Hematopoietic multipotent progenitor cell treated with erythropoietin and hydrocortisone succinate and interleukin-3 and kit ligand, for 17 days (in vitro differentiated cells): ENCODE data around the gene NAT14.
"Not testable (repeated sequence)": the region's sequence is repeated elsewhere in the genome, so short reads cannot be mapped to it uniquely, and the experiment has no call there.

ENCODE experiments used
- DNase-seq: peaks from one replicate; pipeline ENCODE4 v3.0.0-alpha.2; 2015; ENCODE audit warnings: low spot score

NAT14 gene

GRCh38 chr19:55486971-55487923 lies 2.3 kb downstream of the NAT14 start:
- DNase-seq = no peak

GRCh38 chr19:55487924-55488687 lies 3.1 kb downstream of the NAT14 start, which contains the start of gene SSC5D:
Gene SSC5D (plus strand): TSS chr19:55488436. CDS start chr19:55488590, 154 bp downstream.
- no peak for DNase-seq

GRCh38 chr19:55488986-55489710 lies 4.2 kb downstream of the NAT14 start:
- DNase-seq = no peak

GRCh38 chr19:55489711-55490477 lies 4.9 kb downstream of the NAT14 start:
- no peak for DNase-seq

- no peak for DNase-seq
Observed at GRCh38 chr19:55490478-55491432, 5.8 kb downstream of the NAT14 start.

- DNase-seq = no peak
Observed at GRCh38 chr19:55491546-55492360, 6.8 kb downstream of the NAT14 start.

- DNase-seq = no peak
Observed at GRCh38 chr19:55492362-55492944, 7.5 kb downstream of the NAT14 start.

- DNase-seq = no peak
Observed at GRCh38 chr19:55493052-55493644, 8.2 kb downstream of the NAT14 start.

- DNase-seq = no peak
Observed at GRCh38 chr19:55493645-55494171, 8.7 kb downstream of the NAT14 start.

GRCh38 chr19:55494172-55494761 lies 9.3 kb downstream of the NAT14 start:
- DNase-seq = no peak

- no peak for DNase-seq
Observed at GRCh38 chr19:55495646-55496349, 10.8 kb downstream of the NAT14 start.

- not testable (repeated sequence) for DNase-seq
Observed at GRCh38 chr19:55496820-55497219, 11.8 kb downstream of the NAT14 start.

GRCh38 chr19:55497763-55498162 lies 12.8 kb downstream of the NAT14 start:
- DNase-seq = no peak

GRCh38 chr19:55498246-55498840 lies 13.4 kb downstream of the NAT14 start:
- DNase-seq = no peak

- no peak for DNase-seq
Observed at GRCh38 chr19:55500368-55500952, 15.5 kb downstream of the NAT14 start.

GRCh38 chr19:55502197-55502952 lies 17.4 kb downstream of the NAT14 start:
- DNase-seq = no peak
